Left hindlimb (tissue), 1 donor: ENCODE data around the gene AHRR.
"Not testable (repeated sequence)": the region's sequence is repeated elsewhere in the genome, so short reads cannot be mapped to it uniquely, and the experiment has no call there.

Source experiments
- DNase-seq: peaks from one replicate; pipeline ENCODE4 v3.0.0-alpha.2; 2018

Gene AHRR

GRCh38 chr5:306011-306805 lies 15.3 kb upstream of the AHRR start:
- DNase-seq, result no peak

GRCh38 chr5:307306-307705 lies 14.2 kb upstream of the AHRR start:
- no peak for DNase-seq

GRCh38 chr5:307794-308579 lies 13.5 kb upstream of the AHRR start:
- no peak for DNase-seq

GRCh38 chr5:308672-309271 lies 12.7 kb upstream of the AHRR start:
- no peak for DNase-seq

GRCh38 chr5:309831-310230 lies 11.7 kb upstream of the AHRR start:
- not testable (repeated sequence) for DNase-seq

GRCh38 chr5:310516-310915 lies 11.0 kb upstream of the AHRR start:
- DNase-seq, result no peak

GRCh38 chr5:310941-311434 lies 10.5 kb upstream of the AHRR start:
- no peak for DNase-seq

GRCh38 chr5:311963-312362 lies 9.6 kb upstream of the AHRR start:
- no peak for DNase-seq

GRCh38 chr5:312845-313244 lies 8.7 kb upstream of the AHRR start:
- no peak for DNase-seq

- DNase-seq, result no peak
Measured at GRCh38 chr5:313265-313664, 8.2 kb upstream of the AHRR start.

- no peak for DNase-seq
Measured at GRCh38 chr5:313806-314376, 7.6 kb upstream of the AHRR start.

- no peak for DNase-seq
Measured at GRCh38 chr5:314676-315487, 6.6 kb upstream of the AHRR start.

- DNase-seq, result no peak
Measured at GRCh38 chr5:315488-316209, 5.9 kb upstream of the AHRR start.

- no peak for DNase-seq
Measured at GRCh38 chr5:316210-317085, 5.1 kb upstream of the AHRR start.

- DNase-seq, result no peak
Measured at GRCh38 chr5:317086-317811, 4.3 kb upstream of the AHRR start.

- DNase-seq, result no peak
Measured at GRCh38 chr5:318341-318897, 3.1 kb upstream of the AHRR start.

- DNase-seq, result no peak
Measured at GRCh38 chr5:318931-319601, 2.4 kb upstream of the AHRR start.

- DNase-seq, result no peak
Measured at GRCh38 chr5:320524-321229, 837 bp upstream of the AHRR start.
